HEK293 (cell line): Measurements from ENCODE around the gene STIM1.

Experiments
- CTCF ChIA-PET: fragments of 350-600 bp; formaldehyde crosslinking; extraction: SDS; loops from one replicate; lab custom pipeline; 2021; ENCODE audit warnings: antibody characterized with exemption; lab: Yijun Ruan, JAX
- POLR2A ChIA-PET: fragments of 300-600 bp; formaldehyde crosslinking; extraction: SDS; loops from one replicate; lab custom pipeline; 2020; ENCODE audit warnings: antibody characterized with exemption, inconsistent platforms; lab: Yijun Ruan, JAX
- H3K27ac ChIP-seq: fragments of 200-500 bp; sonication (Bioruptor generic); 2 replicates; pipeline ENCODE4 v1.5.1; 2014; ENCODE audit warnings: low read depth, low read length, control low read depth, inconsistent platforms; ENCODE audit errors: extremely low read depth
- H3K36me3 ChIP-seq, 2 experiments: fragments of 200-500 bp in 1 of 2; sonication (Bioruptor generic) in 1 of 2; 1 replicate in 1 of 2; 2 replicates in 1 of 2; pipeline ENCODE4 v1.5.1; 2014 to 2017; ENCODE audit warnings: inconsistent platforms in 2 of 2, low read length in 2 of 2; ENCODE audit not compliant: control insufficient read depth in 2 of 2, insufficient read depth in 1 of 2
- H3K4me1 ChIP-seq: fragments of 200-500 bp; sonication (Bioruptor generic); 2 replicates; pipeline ENCODE4 v1.5.1; 2014; ENCODE audit warnings: mild to moderate bottlenecking, low read length, inconsistent platforms; ENCODE audit not compliant: control insufficient read depth, insufficient read depth
- H3K4me3 ChIP-seq: 2 replicates; pipeline ENCODE4 v1.5.1; 2011; ENCODE audit warnings: low read depth, mild to moderate bottlenecking, control low read depth, low read length, moderate library complexity
- H3K9me3 ChIP-seq: fragments of 200-500 bp; sonication (Bioruptor generic); 2 replicates; pipeline ENCODE4 v1.5.1; 2014; ENCODE audit warnings: low read depth, low read length, inconsistent platforms; ENCODE audit not compliant: control insufficient read depth, insufficient read depth
- MEIS1 ChIP-seq: sonication (generic); formaldehyde crosslinking; IDR thresholded peaks from 2 replicates; pipeline ENCODE4 v1.8.1; 2022; ENCODE audit warnings: missing genetic modification reagents, mild to moderate bottlenecking, borderline replicate concordance
- MYNN ChIP-seq: fragments of 450-650 bp; formaldehyde crosslinking; IDR thresholded peaks from 2 replicates; pipeline ENCODE4 v1.5.1; 2016; ENCODE audit warnings: missing biosample characterization, missing genetic modification characterization, borderline replicate concordance
- PATZ1 ChIP-seq: fragments of 450-650 bp; formaldehyde crosslinking; IDR thresholded peaks from 2 replicates; pipeline ENCODE4 v1.5.1; 2016; ENCODE audit warnings: missing biosample characterization, missing genetic modification characterization
- SCRT2 ChIP-seq: fragments of 450-650 bp; formaldehyde crosslinking; IDR thresholded peaks from 2 replicates; pipeline ENCODE4 v1.5.1; 2016; ENCODE audit warnings: missing biosample characterization, missing genetic modification characterization
- TSHZ1 ChIP-seq: fragments of 450-650 bp; formaldehyde crosslinking; IDR thresholded peaks from 2 replicates; pipeline ENCODE4 v1.5.1; 2016; ENCODE audit warnings: missing biosample characterization, missing genetic modification characterization, borderline replicate concordance
- ZBTB21 ChIP-seq: fragments of 450-650 bp; formaldehyde crosslinking; IDR thresholded peaks from 2 replicates; pipeline ENCODE4 v1.5.1; 2017; ENCODE audit warnings: missing biosample characterization, missing genetic modification characterization
- ZBTB26 ChIP-seq: fragments of 450-650 bp; formaldehyde crosslinking; optimal IDR thresholded peaks from 2 replicates; pipeline ENCODE3; 2016; ENCODE audit warnings: missing biosample characterization, mild to moderate bottlenecking, missing genetic modification characterization
- ZBTB7A ChIP-seq: fragments of 450-650 bp; formaldehyde crosslinking; IDR thresholded peaks from 2 replicates; pipeline ENCODE4 v1.5.1; 2016; ENCODE audit warnings: low read depth, missing biosample characterization, missing genetic modification characterization
- ZFP3 ChIP-seq: fragments of 450-650 bp; formaldehyde crosslinking; IDR thresholded peaks from 2 replicates; pipeline ENCODE4 v1.5.1; 2016; ENCODE audit warnings: low read depth, missing biosample characterization, missing genetic modification characterization
- ZIC2 ChIP-seq: fragments of 450-650 bp; formaldehyde crosslinking; IDR thresholded peaks from 2 replicates; pipeline ENCODE4 v1.5.1; 2016; ENCODE audit warnings: missing biosample characterization, missing genetic modification characterization
- ZNF114 ChIP-seq: fragments of 450-650 bp; formaldehyde crosslinking; IDR thresholded peaks from 2 replicates; pipeline ENCODE4 v1.5.0; 2017; ENCODE audit warnings: missing biosample characterization, missing genetic modification characterization
- ZNF148 ChIP-seq: fragments of 450-650 bp; formaldehyde crosslinking; IDR thresholded peaks from 2 replicates; pipeline ENCODE4 v1.5.0; 2017; ENCODE audit warnings: missing biosample characterization, missing genetic modification characterization, borderline replicate concordance
- ZNF175 ChIP-seq: fragments of 450-650 bp; formaldehyde crosslinking; IDR thresholded peaks from 2 replicates; pipeline ENCODE4 v1.5.1; 2016; ENCODE audit warnings: missing biosample characterization, missing genetic modification characterization
- ZNF23 ChIP-seq: fragments of 450-650 bp; formaldehyde crosslinking; IDR thresholded peaks from 2 replicates; pipeline ENCODE4 v1.5.1; 2016; ENCODE audit warnings: missing biosample characterization, missing genetic modification characterization, borderline replicate concordance
- ZNF274 ChIP-seq, 2 experiments: fragments of 200-500 bp in 1 of 2; fragments of 450-650 bp in 1 of 2; sonication (Bioruptor generic) in 1 of 2; formaldehyde crosslinking in 1 of 2; IDR thresholded peaks; 2 replicates each; pipeline versions ENCODE4 v1.5.1 to v1.6.1; 2014 to 2016; ENCODE audit warnings: borderline replicate concordance in 1 of 2, inconsistent platforms in 1 of 2, low read length in 1 of 2, missing biosample characterization in 1 of 2, missing genetic modification characterization in 1 of 2
- ZNF366 ChIP-seq: fragments of 450-650 bp; formaldehyde crosslinking; conservative IDR thresholded peaks from 2 replicates; pipeline ENCODE4 v1.5.1; 2016; ENCODE audit warnings: missing biosample characterization, missing genetic modification characterization
- ZNF514 ChIP-seq: fragments of 450-650 bp; formaldehyde crosslinking; IDR thresholded peaks from 2 replicates; pipeline ENCODE4 v1.5.1; 2016; ENCODE audit warnings: missing biosample characterization, missing genetic modification characterization
- ZNF624 ChIP-seq: fragments of 450-650 bp; formaldehyde crosslinking; IDR thresholded peaks from 2 replicates; pipeline ENCODE4 v1.5.1; 2017; ENCODE audit warnings: missing biosample characterization, missing genetic modification characterization
- ZNF785 ChIP-seq: fragments of 450-650 bp; formaldehyde crosslinking; IDR thresholded peaks from 2 replicates; pipeline ENCODE4 v1.5.1; 2016; ENCODE audit warnings: missing biosample characterization, missing genetic modification characterization
- ZNF791 ChIP-seq: fragments of 450-650 bp; formaldehyde crosslinking; IDR thresholded peaks from 2 replicates; pipeline ENCODE4 v1.5.1; 2016; ENCODE audit warnings: missing biosample characterization, missing genetic modification characterization
- ZNF792 ChIP-seq: fragments of 450-650 bp; formaldehyde crosslinking; IDR thresholded peaks from 2 replicates; pipeline ENCODE4 v1.5.1; 2016; ENCODE audit warnings: missing biosample characterization, missing genetic modification characterization
- ZXDB ChIP-seq: fragments of 450-650 bp; formaldehyde crosslinking; IDR thresholded peaks from 2 replicates; pipeline ENCODE4 v1.5.1; 2016; ENCODE audit warnings: missing biosample characterization, missing genetic modification characterization

The STIM1 gene

GRCh38 chr11:3817181-3817800 lies 38.2 kb upstream of the STIM1 start:
- Histone ChIP-seq H3K36me3 (peaks cover 0 to 5% of the 10 kb centered on the region in 2 experiments; a peak in 1 of 3 replicates), H3K4me3 (no peak overlapping the region), H3K27ac (no peak overlapping the region), H3K4me1 (no peaks in the 10 kb centered on the region), H3K9me3 (no peaks in the 10 kb centered on the region)
- ChIA-PET POLR2A (no interaction called here), CTCF (interaction anchor here (0.6 kb wide), 1 partner anchor 226 kb away, joined by 3 read pairs; no protein-coding TSS in a partner anchor)
- TF ChIP-seq TSHZ1 (tag by site-specific recombination) (no peak), ZBTB7A (tag by site-specific recombination) (no peak), ZBTB21 (tag by site-specific recombination) (no peak), ZNF23 (tag by site-specific recombination) (no peak), ZNF114 (tag by site-specific recombination) (no peak), SCRT2 (tag by site-specific recombination) (no peak), ZNF148 (no peak), ZNF514 (tag by site-specific recombination) (no peak), ZNF366 (no peak), ZNF175 (tag by site-specific recombination) (no peak)

GRCh38 chr11:3820971-3821370 lies 34.5 kb upstream of the STIM1 start:
- ChIA-PET CTCF (interaction anchor here (1.1 to 3.0 kb wide), 3 partner anchors 12 to 252 kb away, joined by 5 to 19 read pairs (median 7); partner anchors contain the start of gene PGAP2), POLR2A (no interaction called here)
- no peaks in the 10 kb centered on the region for H3K9me3 ChIP-seq
- H3K4me3 ChIP-seq = no peak overlapping the region
- H3K4me1 ChIP-seq = no peaks in the 10 kb centered on the region
- H3K27ac ChIP-seq = no peak overlapping the region
- peaks cover 0 to 20% of the 10 kb centered on the region in 2 experiments; a peak in 1 of 3 replicates for H3K36me3 ChIP-seq
- no peak for TF ChIP-seq PATZ1
- TF ChIP-seq ZNF792 (tag by site-specific recombination) = no peak
- TF ChIP-seq MEIS1 (CRISPR knock-in tag) = no peak
- no peak for TF ChIP-seq ZIC2 (tag by site-specific recombination)
- no peak for TF ChIP-seq ZXDB (tag by site-specific recombination)
- TF ChIP-seq ZNF791 (tag by site-specific recombination) = no peak
- TF ChIP-seq ZFP3 (tag by site-specific recombination) = no peak
- no peak for TF ChIP-seq ZBTB26 (tag by site-specific recombination)
- TF ChIP-seq MYNN (tag by site-specific recombination) = no peak
- TF ChIP-seq ZNF624 (tag by site-specific recombination) = no peak
- no peak for TF ChIP-seq ZNF785 (tag by site-specific recombination)
- no peak for TF ChIP-seq ZNF274 (IDR thresholded peaks at IDR 0.05; ENCODE audit: low read length)
- TF ChIP-seq ZNF274 (tag by site-specific recombination; IDR thresholded peaks at IDR 0.05; ENCODE audit: borderline replicate concordance) = no peak
